22Rv1 (cell line): Measurements from ENCODE around the gene SENP3.

Experiments used
- ZFX ChIP-seq: fragments of 450-650 bp; IDR thresholded peaks from 2 replicates; pipeline ENCODE4 v1.6.1; 2017; ENCODE audit warnings: antibody characterized with exemption, borderline replicate concordance
- TF ChIP-seq, protein P1 (sequence below): fragments of 450-650 bp; IDR thresholded peaks from 2 replicates; pipeline ENCODE4 v1.5.1; 2017; ENCODE audit warnings: mild to moderate bottlenecking

GRCh38 chr17:7530023-7530900 lies 31.5 kb upstream of the SENP3 start:
- TF ChIP-seq, protein P1, sequence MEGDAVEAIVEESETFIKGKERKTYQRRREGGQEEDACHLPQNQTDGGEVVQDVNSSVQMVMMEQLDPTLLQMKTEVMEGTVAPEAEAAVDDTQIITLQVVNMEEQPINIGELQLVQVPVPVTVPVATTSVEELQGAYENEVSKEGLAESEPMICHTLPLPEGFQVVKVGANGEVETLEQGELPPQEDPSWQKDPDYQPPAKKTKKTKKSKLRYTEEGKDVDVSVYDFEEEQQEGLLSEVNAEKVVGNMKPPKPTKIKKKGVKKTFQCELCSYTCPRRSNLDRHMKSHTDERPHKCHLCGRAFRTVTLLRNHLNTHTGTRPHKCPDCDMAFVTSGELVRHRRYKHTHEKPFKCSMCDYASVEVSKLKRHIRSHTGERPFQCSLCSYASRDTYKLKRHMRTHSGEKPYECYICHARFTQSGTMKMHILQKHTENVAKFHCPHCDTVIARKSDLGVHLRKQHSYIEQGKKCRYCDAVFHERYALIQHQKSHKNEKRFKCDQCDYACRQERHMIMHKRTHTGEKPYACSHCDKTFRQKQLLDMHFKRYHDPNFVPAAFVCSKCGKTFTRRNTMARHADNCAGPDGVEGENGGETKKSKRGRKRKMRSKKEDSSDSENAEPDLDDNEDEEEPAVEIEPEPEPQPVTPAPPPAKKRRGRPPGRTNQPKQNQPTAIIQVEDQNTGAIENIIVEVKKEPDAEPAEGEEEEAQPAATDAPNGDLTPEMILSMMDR = no peak
- TF ChIP-seq ZFX = no peak
